GM13977 (cell line): Measurements from ENCODE around the gene LRIG2.
"Not testable (repeated sequence)": the region's sequence is repeated elsewhere in the genome, so short reads cannot be mapped to it uniquely, and the experiment has no call there.

Source experiments
- DNase-seq: peaks from one replicate; pipeline ENCODE4 v3.0.0; 2012; ENCODE audit warnings: low spot score
- CTCF ChIP-seq: IDR thresholded peaks from 2 replicates; pipeline ENCODE4 v1.5.1; 2012; ENCODE audit warnings: mild to moderate bottlenecking, control low read depth; ENCODE audit not compliant: insufficient read depth; ENCODE audit errors: extremely low read depth, missing control alignments
- in situ Hi-C: fragments of 300-500 bp; cut with MboI; formaldehyde crosslinking; loops from one replicate; pipeline ENCODE4 v1.12.0; 2022; ENCODE audit warnings: low sequenced_read_pairs, low pct_unique_long_range_greater_than_20kb, mixed read lengths, inconsistent platforms; ENCODE audit not compliant: unreplicated experiment

Gene LRIG2

GRCh38 chr1:113072757-113073478, at the start of gene LRIG2:
LRIG2 (plus strand) TSS chr1:113073198; CDS start chr1:113073407, 209 bp downstream.
- in situ Hi-C loops: no loop called here
- peak; percentile 78 for TF ChIP-seq CTCF
- DNase-seq: peak; percentile 92

GRCh38 chr1:113023316-113023715, 49.7 kb upstream of the LRIG2 start:
- DNase-seq, in situ Hi-C loops: not testable (repeated sequence)

- in situ Hi-C loops: no loop called here
- DNase-seq: no peak
Observed at GRCh38 chr1:113027007-113027406, 46.0 kb upstream of the LRIG2 start.

GRCh38 chr1:113027449-113027848, 45.5 kb upstream of the LRIG2 start:
- DNase-seq: no peak

More at GRCh38 chr1:113027007-113027406, 46.0 kb upstream of the LRIG2 start:
- TF ChIP-seq CTCF: no peak

GRCh38 chr1:113029822-113030221, 43.2 kb upstream of the LRIG2 start:
- no peak for DNase-seq
- in situ Hi-C loops: no loop called here
- no peak for TF ChIP-seq CTCF

More at GRCh38 chr1:113027449-113027848, 45.5 kb upstream of the LRIG2 start:
- TF ChIP-seq CTCF: no peak
- in situ Hi-C loops: no loop called here

- in situ Hi-C loops: no loop called here
- DNase-seq: peak; percentile 50
Observed at GRCh38 chr1:113031171-113031933, 41.6 kb upstream of the LRIG2 start.

More at GRCh38 chr1:113031171-113031933, 41.6 kb upstream of the LRIG2 start:
- TF ChIP-seq CTCF: no peak
